Thyroid gland (tissue), 4 donors: Measurements from ENCODE around the gene ALPK3.

ENCODE experiments used
- POLR2A ChIP-seq, 2 donors: fragments of 450-650 bp; IDR thresholded peaks; one replicate each; pipeline ENCODE4 v1.6.1; 2017; ENCODE audit warnings: antibody characterized with exemption in 2 of 2, mild to moderate bottlenecking in 2 of 2, moderate library complexity in 1 of 2
- TF ChIP-seq, protein P1 (sequence below), 6 experiments: fragments of 200-600 bp in 3 of 6; fragments of 450-650 bp in 3 of 6; sonication (generic) in 3 of 6; IDR thresholded peaks; one replicate each; pipeline ENCODE4 v1.5.1; 2016 to 2019; ENCODE audit warnings: antibody characterized with exemption in 6 of 6, mild to moderate bottlenecking in 2 of 6, inconsistent platforms in 1 of 6, moderate library complexity in 1 of 6

DNA sequence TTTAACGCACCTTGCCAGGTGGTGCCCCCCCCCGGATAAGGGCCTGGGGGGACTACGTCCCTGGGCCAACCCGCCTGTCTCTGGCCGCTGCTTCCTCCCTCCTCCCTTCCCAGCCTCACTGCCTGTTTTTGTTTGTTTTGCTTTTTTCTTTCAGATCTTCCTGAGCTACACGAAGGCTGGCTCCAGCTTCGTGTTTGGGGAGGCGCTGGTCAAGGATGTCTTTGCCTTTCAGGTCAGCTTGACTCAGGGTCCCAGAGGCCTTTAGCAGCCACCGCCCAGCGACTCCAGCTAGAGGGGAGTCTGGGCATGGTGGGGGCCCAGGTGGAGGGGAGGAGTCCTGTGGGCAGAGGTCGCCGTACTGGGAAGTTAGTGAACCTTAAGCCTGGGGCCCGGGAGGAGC lies 91.4 kb downstream of the ALPK3 start:
- TF ChIP-seq, protein P1, sequence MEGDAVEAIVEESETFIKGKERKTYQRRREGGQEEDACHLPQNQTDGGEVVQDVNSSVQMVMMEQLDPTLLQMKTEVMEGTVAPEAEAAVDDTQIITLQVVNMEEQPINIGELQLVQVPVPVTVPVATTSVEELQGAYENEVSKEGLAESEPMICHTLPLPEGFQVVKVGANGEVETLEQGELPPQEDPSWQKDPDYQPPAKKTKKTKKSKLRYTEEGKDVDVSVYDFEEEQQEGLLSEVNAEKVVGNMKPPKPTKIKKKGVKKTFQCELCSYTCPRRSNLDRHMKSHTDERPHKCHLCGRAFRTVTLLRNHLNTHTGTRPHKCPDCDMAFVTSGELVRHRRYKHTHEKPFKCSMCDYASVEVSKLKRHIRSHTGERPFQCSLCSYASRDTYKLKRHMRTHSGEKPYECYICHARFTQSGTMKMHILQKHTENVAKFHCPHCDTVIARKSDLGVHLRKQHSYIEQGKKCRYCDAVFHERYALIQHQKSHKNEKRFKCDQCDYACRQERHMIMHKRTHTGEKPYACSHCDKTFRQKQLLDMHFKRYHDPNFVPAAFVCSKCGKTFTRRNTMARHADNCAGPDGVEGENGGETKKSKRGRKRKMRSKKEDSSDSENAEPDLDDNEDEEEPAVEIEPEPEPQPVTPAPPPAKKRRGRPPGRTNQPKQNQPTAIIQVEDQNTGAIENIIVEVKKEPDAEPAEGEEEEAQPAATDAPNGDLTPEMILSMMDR (IDR thresholded peaks at IDR 0.05): no peak
- no peak for TF ChIP-seq POLR2A (IDR thresholded peaks at IDR 0.05)
